ENCODE data around the gene BRD3.
A peak's percentile ranks its signal among the peaks of the same experiment; 100 is the strongest.

The BRD3 gene

DNA sequence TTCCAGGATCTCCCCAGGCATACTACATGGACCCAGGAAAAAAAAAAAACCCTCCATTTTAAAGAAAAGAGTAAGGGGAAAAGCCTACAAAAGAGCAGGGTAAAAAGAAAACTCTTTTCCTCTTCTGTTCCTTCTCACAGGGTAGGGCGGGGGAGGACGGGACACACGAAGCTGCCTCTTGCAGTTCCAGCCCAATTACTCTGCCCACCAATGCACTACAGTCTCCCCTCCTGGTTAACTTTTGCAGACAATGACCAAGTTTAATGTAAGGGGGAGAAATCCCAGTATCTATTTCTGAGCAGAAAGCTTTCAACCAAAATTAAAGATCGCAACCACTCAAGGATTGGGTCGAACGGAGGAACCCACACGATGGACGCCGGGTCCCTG lies 1.3 kb downstream of the BRD3 start:
- peak; percentile 3 for DNase-seq

DNA sequence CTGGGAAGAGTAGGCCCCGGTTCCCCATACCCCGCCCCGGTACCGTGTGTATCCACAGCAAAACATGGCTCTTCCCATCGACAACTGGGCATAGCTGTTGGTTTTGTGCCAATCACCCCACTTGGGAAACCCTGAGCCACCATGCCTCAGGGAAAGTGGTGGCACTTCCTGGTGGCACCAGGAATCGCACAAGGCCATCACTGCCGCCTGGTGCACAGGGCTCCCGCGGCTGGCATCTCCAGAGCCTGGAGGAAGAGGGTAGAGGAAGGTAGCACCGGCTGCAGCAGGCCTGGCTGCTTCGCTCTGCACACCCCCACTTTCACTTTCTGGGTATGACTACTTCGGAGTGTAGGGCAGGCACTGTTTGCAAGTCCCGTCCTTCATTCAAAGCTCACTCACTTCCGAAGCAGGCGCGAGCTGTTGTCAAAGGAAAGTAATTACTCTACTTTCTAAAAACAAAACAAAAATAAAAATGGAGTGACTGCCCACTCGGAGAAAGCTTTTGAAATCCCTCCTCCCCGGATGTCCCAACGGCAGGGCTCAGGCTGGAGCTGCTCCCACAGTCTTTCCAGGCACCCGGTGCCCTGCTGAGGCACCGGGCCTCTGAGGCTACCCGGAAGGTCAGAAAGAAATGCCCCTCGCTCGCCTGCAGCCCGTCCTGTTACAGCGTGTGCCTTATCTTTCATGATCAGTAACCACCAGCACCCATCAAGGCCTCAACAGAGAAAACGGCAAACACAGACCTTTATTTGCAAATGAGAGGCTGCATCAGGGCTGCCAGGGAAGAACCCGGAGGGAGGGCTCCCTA lies 2.0 kb downstream of the BRD3 start:
- no peak for DNase-seq

DNA sequence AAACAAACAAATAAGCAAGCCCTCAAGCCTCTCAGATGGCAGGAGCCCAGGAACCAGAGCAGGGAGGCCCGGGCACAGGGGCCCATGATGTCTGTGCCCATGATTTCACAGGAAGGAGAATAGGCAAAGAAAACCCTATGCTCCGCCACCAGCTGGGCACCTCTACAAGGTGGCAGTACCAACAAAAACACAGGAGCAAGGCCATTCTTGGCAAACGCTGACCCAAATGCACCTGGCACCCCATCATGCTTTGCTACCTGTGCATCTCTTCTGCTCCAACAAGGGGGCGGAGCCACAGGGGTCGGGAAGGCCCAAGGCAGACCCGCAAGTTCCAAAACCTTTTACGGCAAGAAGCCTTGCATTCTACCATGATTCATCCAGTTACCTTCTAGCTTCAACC lies 3.1 kb downstream of the BRD3 start:
- DNase-seq: no peak

DNA sequence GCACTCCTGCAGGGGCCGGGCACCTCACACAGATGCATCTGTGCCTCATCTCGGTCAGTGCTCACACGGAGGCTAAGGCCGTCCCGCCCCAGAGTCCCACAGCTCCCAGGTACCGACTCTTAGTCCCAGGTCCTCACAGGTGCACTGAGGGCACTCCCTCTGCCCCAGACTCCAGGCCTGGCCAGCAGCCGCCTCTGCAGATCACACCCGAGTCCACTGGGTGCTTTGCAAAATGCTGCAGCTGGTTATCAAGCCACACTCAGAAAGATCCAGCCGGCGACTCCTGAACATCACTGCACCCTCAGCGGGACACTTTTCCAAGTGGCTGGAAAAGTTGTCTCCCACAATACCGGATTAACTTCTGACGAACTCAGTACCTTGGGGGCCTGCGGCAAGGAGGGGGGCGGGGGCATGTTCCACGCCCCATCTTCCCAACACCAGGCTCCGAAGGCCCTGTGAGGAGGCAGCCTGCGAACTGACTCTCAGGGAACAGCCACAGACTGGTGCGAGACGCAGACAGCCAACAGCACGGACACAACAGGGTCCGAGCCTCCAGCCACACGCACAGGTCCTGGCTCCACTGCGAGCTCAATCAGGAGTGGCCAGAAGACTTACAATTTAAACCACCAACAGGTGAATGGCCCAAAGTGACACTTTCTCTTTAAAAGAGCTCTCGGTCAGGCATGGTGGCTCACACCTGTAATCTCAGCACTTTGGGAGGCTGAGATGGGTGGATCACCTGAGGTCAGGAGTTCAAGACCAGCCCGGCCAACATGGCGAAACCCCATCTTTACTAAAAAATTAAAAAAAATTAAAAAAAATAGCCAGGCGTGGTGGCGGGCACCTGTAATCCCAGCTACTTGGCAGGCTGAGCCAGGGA lies 4.0 kb downstream of the BRD3 start:
- DNase-seq: no peak

DNA sequence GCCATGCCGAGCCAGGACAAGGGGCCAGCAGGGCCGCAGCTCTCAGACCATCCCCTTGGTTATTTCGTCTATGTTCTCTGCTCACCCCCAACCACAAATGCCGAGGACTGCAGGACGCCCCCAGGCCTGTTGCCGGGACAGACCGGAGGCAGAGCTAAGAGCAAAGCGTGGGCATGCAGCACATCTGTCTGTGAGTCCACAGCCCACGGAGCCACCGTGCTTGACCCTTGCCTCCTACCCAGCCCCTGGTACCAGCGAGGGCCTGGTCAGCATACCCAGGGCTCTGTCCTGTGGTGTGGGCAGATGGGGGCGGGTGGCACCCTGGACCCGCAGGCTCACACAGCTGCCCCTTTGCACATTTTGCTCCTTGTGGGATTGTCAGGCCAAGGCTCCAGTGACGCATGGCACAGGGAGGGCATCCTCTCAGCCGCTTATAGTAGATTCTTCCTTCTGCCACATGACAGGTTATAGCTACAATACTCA lies 4.7 kb downstream of the BRD3 start:
- no peak for DNase-seq

DNA sequence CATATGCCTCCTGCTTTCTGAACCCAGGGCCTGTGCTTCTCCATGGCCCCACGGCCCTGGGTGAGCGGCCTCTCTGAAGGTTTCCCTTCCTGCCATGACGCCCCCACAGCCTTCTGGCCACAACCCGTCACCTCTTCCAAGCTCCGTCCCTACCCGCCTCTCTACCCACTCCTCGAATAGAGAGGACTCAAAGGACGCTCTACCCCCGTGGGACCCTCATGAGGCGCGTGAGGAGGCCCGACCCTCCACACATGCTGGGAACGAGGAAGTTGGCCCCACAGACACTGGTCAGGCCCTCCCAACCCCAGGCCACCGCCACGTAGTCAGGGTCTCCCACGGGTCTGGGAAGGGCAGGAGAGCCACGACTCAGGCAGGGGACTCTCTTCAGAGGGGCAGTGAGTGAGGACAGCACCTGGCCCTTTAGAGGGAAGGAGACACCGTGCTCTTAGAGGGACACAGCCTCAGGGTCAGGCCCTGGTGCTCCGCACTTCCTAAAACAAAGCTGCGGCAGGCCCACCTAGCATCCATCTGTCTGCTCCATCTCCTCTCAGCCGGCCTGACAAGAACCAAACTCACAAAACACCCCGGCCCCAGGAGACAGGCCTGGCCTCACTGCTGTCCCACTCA lies 5.3 kb downstream of the BRD3 start:
- DNase-seq: no peak

DNA sequence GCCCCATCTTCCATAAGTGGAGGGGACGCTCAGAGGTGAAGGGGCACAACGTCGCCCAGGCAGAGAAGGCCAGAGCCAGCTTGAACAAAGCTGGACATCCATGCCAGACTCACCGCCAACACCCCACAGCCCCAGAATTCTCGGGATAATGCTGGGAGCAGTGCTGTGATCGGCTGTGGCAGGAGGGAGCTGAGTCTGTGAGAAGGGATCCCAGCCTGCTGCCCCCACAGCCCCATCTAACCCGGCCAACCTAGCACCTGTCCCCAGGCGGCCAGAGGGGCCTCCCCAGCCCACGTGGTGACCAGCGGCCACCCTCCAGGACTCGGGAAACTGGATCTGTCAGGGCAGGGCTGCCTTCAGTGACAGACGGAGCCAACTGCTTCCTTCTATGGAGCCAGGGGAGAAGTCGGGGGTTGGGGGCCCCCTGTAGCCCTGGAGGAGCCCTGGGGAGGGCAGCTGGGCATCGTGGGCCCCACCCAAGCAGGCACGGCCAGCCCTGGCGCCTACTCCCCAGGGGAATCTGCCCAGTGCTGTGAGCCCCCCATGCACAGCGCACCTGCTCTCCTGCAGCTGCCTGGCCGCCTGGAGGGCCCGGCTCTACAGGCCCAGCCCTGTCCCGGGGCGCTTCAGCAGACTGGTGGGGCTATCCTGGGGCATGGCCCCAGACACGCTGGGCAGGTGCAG lies 6.0 kb downstream of the BRD3 start:
- DNase-seq: no peak

DNA sequence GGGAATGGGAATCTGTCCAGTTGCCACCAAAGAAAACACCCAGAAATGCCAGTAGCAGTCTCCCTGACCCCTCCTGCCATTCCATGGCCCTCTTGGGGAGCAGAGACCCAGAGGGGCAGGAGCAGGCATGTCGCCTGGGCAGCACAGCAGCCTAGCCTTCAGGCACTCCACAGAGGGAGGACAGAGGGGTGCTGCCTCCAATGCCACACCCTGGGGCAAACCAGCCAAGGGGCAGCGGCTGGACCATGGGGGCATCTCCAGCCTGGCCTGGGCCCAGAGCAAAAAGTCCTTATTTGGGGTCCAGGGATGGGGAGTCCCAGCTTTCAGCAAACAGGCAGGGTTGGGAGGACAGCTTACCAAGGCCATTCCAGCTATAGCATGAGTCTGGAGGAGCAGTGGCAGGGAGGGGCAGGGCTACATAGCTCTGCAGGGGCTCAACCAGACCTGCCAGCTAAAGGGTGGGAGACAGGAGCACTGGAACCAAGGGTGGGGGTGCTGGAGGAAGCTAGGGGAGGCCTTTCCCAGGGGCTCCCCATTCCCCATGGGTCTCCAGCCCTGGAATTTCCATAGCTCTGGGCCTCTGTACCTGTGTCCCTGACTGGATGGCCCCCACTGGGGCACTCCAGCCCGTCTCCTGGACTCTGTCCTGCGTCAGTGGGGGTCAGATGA lies 6.7 kb downstream of the BRD3 start:
- no peak for DNase-seq

DNA sequence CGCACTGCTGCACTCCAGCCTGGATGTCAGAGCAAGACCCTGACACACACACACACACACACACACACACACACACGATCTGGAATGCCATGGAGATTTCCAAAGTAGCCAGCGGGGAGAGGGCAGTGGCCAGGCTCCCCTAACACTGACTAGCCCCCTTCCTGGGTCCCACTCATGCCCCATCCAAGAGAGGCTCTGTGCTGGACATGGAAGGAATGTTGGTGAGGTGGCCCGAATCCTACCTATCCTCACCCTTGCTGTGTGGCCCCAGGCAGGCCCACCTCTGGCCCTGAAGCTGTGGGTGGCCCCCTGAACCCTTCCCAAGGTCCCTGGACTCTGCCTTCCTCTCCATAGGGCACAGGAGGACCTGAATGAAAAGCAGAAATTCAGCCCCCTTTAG lies 7.3 kb downstream of the BRD3 start:
- DNase-seq: no peak

DNA sequence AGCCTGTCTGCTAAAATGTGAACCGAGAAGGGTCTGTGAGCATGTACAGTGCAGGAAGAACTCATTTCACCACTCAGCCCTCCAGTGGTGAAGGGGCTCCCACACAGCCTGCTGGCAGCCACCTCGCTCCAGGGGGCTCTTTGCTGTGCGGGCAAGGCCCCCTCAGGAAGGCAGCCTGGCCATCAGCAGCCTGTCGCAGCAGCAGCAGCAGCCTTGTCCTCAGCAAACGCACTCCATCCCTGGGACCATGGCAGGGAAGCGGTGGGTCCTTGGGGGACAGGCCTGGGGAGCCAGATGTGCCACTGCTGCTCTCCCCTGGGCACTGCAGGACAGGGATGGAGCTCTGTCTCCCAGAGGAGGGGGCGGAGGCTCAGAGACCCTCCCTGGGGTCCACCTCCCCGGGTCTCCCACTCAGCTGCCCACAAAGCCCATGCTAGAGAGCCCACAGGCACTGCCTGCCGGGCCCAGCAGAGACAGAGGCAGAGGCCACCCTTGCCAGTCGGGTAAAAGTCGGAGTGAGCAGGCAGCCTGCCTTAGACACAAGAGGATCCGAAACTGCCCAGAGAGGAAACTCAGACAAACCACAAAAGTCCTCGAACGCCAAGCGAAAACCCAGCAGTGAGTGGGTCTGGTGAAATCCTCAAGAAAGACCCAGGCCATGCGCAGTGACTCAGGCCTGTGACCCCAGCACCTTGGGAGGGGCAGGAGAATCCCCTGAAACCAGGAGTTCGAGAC lies 8.0 kb downstream of the BRD3 start:
- DNase-seq: no peak

DNA sequence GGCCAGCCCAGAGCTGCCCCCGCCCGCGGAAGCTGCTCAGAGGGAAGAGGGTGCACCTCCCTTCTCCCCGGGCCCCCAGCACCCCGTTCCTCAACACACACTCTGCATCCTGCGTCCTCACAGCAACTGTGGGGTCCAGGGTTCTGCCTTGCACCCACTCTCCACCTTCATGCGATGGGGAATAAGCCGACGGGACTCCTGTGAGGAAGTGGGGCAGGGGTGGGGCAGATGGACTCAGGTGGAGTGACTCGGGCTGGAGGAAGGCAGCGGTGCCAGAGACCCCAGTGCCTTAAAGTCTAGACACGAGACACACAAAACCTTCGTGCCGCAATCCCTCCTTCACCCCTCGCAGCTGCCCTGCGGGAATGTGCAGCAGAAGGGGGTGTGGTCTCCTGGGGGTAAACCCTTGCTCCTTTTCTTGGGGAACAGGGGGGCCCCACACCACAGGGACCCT lies 8.6 kb downstream of the BRD3 start:
- no peak for DNase-seq

DNA sequence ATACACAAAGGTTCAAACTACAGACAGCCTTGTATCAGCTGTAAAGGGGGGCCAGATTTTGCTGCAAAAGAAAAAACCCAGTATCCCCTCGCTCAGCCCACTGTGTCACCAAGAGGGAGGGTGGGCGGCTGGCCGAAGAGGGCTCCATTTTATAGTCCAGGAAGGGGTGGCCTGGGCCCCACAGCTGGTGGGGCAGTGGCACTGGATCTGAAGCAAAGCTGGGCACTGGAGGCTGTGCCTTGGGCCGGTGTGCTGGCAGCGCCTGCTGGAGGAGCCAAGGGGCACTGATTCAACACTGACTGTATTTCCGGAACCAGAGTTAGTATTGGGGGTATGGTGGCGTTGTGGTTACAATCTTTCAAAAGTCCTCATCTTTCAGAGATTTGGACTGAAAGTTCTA lies 9.1 kb downstream of the BRD3 start:
- DNase-seq: no peak

DNA sequence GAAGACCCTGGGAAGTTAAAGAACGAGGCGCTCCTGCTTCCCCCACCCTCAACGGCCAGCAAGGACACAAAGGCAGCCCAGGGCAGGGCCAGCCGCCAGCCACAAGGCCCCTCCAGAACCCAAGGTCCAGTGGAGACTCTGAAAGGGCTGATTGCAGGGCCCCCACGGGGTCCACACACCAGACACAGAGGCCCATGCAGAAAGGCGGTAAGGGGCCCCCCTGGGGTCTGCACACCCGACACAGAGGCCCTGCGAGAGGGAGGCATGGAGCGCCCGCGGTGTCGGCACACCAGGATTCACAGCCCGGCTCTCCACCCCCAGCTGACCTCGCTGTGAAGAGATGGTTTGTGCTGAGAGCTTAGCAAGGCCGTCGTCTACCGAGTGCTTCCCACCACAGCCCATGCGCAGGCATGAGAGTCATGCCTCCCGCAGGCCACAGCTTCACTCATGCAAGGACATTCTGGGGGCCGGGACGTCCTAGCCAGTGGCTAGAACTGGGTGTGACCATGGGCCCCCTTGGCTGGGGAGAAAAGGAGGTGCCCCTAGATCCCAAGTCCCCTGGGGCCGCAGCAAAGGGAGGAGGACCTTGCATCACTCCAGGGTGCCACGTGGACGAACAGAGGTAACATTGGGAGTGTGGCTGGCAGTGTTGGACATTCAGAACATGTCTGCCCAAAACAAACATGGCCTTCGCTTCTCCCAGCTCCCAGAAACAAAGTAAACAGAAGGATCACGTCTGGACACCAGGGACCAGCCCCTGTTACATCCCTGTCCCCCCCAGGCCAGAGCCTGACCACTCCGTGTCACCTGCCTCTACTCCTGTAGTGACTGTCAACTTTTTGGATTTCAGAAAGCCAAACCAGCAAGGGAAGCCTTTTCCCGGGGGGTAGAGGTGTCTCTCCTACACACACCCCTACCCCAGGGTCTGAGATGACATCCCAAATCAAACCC lies 9.8 kb downstream of the BRD3 start:
- DNase-seq: no peak

DNA sequence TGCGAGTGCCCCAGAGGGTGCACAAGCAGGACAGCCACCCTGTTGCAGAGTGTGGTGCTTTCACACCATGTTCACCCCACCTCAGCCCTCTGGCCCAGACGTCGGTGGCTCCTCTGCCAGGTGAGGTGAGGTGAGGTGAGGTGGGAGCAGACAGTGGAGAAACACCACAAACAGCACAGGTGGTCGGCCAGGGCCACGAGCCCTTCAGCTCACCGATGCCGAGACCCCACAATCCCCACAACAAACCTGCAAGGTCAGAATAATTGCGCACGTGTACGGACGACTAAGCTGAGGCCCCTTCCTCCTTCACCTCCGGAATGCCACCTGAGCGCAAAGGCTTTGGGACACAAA lies 10.5 kb downstream of the BRD3 start:
- DNase-seq: no peak

DNA sequence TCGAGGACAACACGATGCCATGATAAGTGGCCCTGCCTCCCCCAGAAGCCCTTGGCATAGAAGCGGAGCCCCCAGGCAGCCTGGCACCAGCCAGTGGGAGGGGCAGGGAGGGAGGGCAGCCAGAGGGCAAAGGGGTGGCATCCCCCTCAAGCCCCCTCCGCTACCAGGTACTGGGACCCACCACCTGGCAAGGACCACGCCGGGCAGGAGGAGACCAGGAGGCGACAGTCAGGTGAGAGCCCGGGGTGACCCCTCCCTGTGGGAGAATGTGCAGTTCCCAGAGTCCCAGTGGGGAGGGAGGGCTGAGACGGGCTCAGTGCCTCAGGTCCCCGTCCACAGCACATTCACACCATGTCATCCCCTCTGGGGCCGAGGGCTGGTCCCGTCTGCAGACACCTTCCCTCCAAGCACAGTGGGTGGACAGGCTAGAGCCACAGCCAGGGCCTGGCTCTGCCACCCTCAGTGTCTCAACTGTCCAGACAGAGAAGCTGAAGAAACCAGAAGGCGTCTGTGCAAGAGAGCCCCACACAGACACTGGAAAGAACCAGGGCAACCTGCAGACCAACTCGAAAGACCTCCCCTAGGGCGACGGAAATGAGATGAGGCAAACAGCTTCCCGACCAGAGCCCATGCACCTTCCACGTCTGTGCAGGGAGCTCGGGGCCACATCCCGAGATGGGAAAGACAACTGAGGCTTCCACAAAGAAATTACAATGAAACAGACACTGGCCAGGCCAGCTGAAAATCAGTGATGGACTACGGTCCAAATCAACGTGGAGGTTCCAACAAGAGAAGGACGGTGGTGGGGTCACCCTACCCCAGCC lies 11.1 kb downstream of the BRD3 start:
- no peak for DNase-seq

DNA sequence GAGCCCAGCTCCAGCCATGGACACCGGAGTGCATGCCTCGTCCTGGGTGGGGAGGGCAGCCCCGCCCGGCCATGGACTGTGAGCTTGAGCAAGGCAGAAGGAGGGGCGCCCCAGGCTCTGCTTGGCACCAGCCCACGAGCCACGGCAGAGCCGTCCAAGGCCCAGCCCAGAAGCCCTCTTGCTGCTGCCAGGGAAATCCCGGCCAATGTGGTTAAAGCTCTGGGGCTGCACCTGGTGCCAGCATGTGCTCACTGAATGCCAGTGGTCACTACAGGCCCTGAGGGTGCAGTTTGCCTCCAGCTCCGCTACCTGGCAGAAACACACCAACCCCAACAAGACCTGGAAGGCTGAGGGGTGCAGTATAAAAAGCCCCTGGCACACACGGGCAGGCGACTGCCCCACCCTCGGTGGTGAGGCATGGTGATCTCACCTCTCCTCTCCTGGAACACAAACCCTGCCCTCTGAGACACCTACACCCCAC lies 11.8 kb downstream of the BRD3 start:
- DNase-seq: no peak

DNA sequence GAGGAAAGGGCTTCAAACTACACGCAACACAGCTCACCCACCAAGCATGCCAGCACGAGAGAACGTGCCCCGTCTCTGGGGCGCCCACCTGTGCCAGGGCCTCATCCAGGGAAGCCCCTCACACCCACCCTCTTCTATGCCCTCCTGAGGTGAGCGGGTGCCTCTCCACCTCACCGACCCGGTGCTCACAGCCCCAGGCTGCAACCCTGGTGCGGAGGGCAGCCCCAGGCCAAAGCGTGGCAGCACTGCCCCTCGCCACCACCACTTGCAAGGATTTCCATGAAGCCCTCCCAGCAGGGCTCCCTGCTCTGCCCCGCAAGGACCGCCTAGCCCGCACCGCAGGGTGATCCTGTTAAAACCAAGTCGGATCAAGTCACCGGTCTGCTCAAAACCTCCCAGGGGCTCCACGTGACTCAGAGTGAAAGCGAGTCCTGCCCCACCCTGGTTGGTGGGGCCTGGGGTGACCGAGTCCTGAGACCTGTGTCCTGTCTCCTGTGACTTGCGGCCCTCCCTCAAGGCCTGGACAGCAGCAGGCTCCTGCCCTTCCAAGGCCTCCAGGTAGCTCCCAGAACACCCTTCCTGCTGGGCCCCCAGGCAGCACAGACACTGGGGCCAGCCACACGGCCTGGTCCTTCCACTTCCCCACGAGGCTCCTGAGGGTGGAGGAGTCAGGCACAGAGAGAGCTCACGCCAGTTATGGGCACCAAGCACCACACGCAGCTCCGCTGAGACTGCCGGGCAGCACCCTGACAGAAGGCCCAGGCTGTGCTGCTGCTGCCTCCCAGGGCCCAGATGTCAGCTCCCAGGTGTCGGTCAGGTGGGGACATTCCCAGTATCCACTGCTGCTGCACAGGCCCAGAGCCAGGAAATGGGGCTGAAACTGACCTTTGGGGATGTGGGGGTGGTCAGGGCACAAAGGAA lies 12.7 kb downstream of the BRD3 start:
- no peak for DNase-seq
